NCI-H187 (cell line): ENCODE measurements around the gene SMARCC1.
"Not testable (repeated sequence)": the region's sequence is repeated elsewhere in the genome, so short reads cannot be mapped to it uniquely, and the experiment has no call there.

Source experiments
- DNase-seq, 2 experiments: peaks; one replicate each; lab custom pipeline; 2025; lab: John Stamatoyannopoulos, UW

The SMARCC1 gene

DNA sequence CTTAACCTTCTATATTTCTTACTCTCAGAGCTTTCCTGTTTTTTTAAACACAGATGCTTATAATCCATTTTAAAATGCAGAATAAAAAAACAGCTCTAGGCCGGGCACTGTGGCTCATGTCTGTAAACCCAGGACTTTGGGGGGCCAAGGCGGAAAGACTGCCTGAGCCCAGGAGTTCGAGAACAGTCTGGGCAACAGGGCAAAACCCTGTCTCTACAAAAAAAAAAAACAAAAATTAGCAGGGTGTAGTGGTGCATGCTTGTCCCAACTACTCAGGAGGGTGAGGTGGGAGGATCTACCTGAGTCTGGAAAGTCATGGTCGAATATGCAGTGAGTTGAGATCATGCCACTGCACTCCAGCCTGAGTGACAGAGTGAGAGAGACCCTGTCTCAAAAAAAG, 15.5 kb downstream of the SMARCC1 start:
- no peak for DNase-seq

DNA sequence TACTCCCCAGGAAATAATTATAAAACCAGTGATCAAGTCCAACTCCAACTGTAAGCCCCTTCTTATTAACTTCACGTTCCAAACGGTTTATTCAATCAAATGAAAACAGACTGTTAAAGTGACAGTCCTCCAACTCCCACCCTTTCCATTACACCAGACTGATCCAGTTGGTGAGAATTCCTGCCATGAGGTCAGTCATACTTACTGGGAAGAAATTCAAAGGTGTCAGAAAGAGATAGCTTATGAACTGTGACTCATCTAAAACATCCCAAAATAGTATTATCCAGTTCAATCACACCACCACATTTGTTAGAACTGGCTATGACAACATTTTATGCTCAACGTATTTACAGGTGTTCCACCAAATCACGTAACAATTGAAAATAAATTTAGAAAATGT, 19.5 kb downstream of the SMARCC1 start:
- DNase-seq: no peak

DNA sequence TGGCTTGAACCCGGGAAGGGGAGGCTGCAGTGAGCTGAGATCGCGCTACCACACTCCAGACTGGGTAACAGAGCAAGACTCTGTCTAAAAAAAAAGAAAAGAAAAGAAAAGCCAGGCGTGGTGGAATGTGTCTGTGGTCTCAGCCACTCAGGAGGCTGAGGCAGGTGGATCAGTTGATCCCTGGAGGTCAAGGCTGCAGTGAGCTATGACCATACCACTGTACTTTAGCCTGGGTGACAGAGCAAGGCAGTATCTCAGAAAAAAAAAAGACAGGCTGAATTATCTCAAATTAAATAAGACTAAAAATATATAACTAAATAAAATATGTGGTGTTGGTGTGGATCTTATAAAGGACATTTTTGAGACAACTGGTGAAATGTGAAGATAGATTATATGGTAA, 20.6 kb downstream of the SMARCC1 start:
- DNase-seq: no peak

DNA sequence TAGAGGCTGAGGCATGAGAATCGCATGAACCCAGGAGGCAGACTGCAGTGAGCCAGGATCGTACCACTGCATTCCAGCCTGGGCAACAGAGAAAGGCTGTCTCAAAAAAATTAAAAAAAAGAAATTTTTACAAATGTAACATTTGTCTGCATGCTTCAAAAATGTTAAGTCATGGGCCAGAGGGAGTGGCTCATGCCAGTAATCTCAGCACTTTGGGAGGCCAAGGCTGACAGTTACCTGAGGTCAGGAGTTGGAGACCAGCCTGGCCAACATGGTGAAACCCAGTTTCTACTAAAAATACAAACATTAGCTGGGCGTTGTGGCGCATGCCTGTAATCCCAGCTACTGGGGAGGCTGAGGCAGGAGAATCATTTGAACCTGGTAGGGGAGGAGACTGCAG, 21.5 kb downstream of the SMARCC1 start:
- not testable (repeated sequence) for DNase-seq

DNA sequence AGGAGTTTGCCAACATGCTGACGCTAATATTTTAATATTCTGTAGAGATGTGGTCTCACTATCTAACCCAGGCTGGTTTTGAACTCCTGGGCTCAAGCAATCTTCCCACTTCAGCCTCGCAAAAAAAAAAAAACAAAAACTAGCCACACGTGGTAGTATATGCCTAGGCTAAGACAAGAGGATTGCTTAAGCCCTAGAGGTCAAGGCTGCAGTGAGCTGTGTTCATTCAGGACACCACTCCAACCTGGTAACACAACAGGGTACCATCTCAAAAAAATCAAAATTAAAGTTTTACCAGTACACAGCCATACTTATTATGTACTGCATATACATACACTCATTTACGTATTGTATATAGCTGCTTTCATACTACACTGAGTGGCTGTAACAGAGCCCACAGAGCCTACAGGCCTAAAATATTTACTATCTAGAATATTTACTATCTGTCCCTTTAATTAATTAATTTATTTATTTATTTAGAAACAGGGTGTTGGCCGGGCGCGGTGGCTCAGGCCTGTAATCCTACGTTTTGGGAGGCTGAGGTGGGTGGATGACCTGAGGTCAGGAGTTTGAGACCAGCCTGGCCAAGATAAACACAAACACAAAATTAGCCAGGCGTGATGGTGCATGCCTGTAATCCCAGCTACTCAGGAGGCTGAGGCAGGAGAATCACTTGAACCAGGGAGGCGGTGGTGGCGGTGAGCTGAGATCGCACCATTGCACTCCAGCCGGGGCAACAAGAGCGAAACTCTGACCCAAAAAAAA, 23.2 kb downstream of the SMARCC1 start:
- DNase-seq: no peak

DNA sequence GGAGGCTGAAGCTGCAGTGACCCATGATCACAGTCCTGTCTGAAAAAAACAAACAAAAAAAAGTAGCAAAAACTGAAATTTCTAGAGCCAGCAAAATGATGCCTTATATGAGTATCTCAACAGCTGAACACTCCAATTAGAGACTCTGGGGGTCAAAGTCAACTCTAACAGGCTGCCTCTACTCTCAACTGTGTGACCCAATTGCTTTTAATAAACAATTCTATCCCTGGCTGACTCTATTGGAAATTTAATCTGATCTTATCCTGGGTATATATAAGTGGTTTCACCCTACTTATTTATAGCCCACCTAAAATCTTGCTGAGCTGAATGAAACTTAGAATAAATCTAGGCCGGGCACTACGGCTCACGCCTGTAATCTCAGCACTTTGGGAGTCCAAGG, 29.0 kb downstream of the SMARCC1 start:
- DNase-seq: no peak

DNA sequence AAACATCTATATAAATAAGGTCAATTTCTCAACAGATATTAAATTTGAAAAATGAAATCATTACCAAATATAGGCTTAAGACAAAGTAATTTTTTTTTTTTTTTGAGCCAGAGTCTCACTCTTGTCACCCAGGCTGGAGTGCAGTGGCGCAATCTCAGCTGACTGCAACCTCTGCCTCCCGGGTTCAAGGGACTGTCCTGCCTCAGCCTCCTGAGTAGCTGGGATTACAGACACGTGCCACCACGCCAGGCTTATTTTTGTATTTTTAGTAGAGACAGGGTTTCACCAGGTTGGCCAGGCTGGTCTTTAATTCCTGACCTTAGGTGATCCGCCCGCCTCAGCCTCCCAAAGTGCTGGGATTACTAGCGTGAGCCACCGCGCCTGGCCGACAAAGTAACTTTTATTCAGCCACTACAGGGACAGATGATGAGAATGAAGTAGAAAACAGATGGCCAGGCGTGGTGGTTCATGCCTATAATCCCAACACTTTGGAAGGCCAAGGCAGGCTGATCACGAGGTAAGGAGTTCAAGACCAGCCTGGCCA, 30.8 kb downstream of the SMARCC1 start:
- DNase-seq: not testable (repeated sequence)

DNA sequence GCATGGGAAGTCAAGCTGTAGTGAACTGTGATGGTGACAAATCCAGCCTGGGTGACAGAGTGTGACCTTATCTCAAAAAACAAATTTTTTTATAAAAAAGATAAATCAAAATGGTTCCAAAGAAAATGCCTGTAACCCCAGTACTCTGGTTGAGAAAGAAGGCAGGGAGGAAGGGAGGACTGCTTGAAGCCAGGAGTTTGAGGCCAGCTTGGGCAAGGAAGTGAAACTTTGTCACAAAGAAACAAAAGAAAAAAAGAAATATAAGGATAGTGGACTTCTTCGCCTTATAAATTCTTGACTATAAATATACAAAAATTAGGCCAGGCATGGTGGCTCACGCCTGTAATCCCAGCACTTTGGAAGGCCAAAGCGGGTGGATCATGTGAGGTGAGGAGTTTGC, 34.1 kb downstream of the SMARCC1 start:
- DNase-seq: no peak

DNA sequence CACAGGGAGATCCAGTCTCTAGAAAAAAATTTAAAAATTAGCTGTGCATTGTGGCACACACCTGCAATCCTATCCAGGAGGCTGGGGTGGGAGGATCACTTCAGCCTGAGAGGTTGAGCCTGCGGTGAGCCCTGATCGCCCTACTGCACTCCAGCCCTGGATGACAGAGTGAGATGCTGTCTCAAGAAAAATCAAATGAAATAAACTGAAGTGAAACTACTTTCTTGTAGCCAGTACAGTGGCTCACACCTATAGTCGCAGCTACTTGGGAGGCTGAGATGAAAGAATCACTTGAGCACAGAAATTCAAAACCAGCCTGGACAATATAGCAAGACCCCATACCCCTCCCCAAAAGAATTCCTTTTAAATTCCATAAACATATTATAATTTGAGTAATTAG, 35.4 kb downstream of the SMARCC1 start:
- no peak for DNase-seq

DNA sequence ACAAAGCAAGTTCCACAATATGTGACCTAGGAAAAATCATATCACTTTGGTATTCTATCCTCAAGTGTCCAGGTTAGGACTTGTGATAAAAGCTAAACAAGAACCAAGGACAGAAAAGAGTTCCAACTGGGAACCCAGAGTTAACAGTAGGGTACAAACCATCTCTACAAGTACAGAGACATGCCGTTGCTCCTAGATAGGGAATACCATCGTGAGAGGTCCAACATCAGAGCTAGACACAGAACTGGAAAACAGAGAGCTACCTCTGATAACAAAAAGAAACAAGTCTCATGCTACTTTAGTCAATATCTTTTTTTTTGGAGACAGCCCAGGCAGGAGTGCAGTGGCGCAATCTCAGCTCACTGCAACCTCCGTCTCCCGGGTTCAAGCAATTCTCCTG, 37.8 kb downstream of the SMARCC1 start:
- DNase-seq: no peak

DNA sequence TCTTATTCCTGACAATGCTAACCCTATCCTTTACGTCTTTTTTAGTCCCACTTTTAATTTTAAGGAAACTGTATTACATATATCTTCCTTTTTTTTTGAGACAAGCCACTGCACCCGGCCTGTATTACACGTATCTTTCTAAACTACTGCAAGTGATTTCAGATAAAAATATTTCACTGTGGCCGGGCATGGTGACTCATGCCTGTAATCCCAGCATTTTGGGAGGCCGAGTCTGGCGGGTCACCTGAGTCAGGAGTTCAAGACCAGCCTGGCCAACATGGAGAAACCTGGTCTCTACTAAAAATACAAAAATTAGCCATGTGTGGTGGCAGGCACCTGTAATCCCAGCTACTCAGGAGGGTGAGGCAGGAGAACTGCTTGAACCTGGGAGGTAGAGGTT, 38.3 kb downstream of the SMARCC1 start:
- not testable (repeated sequence) for DNase-seq

DNA sequence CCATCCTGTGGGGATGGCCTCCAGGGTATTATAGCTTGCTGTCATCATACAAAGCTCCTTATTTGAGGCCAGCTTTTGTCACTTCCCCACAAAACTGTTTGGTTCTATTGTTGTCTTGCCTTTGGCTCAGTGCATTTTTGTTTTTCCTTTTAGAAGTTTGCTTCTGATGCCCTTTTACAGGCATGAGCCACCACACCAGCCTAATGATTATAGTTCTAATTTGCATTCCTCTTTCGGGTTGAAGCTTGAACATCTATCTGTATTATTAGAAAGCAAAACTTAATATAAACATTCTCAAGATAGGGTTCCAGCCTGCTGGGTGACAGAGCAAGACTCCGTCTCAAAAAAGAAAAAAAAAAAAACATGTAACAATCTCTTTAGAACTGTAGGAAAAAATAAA, 39.8 kb downstream of the SMARCC1 start:
- no peak for DNase-seq

DNA sequence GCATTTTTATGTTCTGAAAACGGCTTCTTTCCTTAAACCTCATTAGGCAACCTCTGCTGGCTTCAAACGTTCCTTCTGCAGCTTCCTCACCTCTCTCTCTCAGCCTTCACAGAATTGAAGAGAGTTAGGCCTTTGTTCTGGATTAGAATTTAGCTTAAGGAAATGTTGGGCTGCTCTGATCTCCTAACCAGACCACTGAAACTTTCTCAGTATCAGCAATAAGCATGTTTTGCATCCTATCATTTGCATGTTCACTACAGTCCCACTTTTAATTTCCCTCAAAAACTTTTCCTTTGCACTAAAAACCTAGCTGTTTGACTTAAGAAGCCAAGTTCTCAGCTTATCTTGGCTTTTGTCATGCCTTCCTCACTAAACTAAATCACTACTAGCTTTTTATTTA, 49.5 kb downstream of the SMARCC1 start:
- DNase-seq: no peak

DNA sequence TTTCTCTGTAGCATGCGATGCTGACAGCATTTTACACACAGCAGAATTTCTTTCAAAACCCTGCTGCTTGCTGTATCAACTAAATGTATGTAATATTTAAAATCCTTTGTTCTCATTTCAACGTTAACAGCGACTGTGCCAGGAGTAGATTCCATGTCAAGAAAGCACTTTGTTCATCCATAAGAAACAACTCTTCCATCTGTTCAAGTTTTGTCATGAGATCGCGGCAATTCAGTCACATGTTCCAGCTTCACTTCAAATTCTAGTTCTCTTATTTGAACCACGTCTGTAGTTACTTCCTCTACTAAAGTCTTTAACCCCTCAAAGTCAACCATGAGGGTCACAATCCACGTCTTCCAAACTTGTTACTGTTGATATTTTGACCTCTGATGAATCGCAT, 50.6 kb downstream of the SMARCC1 start:
- no peak for DNase-seq

DNA sequence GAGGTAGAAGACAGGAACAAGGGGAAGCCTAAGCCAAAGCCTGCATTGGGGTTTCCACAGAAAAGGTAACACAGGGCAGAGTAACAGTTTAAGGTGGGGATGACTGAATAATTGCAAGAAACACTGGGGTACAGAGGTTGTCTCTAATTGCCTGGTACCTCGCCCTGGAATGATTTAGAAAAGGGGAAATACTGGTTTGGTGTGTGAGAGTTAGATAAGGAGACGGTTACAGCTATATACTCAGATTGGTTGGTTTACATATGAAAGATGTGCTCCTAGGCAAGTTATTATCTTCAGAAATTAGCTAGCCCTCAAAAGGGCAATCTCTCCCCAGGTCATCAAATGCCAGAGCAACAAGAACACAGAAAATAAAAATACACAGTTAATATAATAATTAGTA, 58.8 kb downstream of the SMARCC1 start:
- no peak for DNase-seq

DNA sequence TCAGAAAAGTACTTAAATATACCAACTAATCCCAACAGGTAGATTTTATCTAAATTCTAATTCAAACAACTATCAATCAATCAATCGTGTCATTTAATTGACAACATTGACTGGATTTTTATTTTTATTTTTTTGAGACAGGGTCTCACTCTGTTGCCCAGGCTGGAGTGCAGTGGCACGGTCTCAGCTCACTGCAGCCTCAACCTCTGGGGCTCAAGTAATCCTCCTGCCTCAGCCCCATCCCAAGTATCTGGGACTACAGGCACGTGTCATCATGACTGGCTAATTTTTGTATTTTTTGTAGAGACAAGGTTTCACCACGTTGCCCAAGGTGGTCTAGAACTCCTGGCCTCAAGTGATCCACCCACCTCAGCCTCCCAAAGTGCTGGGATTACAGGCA, 64.2 kb downstream of the SMARCC1 start:
- not testable (repeated sequence) for DNase-seq

DNA sequence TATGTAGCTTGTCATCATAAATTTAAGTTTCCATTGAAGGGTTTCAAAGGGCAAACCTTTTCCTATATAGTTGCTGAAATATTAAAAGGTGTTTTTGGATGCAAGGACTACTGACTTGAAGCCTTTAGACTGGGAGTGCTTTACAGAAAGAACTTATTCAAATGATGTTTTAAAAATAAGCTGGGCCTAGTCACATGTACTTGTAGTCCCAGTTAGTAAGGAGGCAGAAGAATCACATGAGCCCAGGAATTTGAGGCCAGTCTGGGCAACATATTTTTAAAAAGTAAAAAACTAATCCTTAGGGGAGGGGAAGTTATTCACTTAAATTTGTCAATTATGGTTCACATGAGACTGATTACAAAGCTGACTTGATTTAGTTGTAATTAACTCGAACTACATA, 65.0 kb downstream of the SMARCC1 start:
- no peak for DNase-seq

DNA sequence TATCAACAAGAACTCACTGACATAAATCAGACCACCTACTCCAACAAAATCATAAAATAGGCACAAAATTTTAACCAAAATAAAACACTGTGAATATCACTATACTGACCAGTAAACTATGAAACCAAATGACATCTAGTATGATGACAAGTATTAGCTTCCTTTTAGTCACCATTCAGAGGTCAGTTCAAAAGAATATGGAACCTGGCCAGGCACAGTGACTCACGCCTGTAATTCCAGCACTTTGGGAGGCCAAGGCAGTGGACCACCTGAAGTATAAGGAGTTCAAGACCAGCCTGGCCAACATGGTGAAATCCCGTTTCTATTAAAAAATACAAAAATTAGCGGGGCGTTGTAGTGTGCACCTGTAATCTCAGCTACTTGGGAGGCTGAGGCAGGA, 65.8 kb downstream of the SMARCC1 start:
- DNase-seq: no peak

DNA sequence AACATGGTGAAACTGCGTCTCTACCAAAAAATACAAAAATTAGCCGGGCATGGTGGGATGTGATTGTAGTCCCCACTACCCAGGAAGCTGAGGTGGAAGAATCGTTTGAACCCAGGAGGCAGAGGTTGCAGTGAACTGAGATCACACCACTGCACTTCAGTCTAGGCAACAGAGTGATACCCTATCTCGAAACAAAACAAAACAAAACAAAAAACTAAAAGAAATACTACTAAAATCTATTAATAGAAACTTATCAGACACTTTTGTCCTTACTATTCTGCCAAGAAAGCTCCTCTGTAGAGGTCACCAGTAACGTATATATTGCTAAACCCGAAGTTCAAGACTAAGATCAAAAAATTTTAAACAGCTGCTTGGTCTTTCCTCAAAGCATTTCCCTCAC, 67.1 kb downstream of the SMARCC1 start:
- no peak for DNase-seq

DNA sequence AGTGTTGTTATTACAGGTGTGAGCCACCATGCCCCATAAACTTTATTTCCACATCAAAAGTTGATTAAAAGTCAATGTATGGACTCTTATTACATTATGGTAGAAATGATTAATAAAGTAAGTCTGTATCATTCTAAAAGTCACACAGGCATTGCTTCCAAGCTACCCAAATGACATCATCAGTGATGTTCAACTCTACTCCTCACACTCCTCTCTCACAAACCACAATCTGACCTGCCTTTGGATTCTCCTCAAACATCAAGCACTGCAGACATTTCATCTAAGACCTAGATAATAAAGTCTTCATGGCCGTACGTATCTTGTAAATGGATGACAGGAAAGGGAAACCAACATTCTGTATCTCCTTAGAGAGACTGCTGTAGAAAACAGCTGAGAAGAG, 68.0 kb downstream of the SMARCC1 start:
- no peak for DNase-seq

DNA sequence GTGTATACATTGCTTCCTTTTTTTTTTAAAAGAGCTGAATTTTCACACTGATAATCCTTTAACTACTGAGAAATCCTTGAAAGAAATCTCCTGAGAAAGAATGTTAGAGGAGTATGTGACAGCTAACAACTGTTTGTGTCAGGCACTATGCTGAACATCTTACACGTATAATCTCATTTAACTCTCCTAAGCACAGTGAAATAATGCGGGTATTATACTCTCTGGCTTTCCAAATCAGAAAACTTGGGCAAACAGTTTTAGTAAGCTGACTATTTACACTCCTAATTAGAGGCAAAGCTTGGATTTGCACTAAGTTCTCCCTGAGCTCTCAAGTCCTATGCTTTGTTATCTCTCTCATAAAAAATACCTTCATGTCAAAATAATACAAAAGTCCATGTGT, 69.3 kb downstream of the SMARCC1 start:
- DNase-seq: no peak

DNA sequence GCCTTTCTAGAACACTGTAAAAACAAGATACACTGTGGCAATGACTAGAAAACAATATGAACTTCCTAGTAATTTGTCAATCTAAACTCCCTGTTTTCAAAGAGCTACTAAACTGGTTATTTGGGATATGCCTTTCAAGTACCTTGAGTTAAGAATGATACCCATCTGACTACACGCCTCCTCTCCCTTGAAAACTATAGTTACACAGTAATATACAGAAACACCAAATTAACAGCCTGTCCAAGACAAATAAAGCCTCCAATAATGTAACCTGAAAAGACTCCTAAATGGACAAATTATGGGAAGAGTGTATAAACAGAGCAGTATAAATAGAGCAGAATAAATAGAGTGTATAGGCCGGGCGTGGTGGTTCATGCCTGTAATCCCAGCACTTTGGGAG, 70.1 kb downstream of the SMARCC1 start:
- DNase-seq: no peak

DNA sequence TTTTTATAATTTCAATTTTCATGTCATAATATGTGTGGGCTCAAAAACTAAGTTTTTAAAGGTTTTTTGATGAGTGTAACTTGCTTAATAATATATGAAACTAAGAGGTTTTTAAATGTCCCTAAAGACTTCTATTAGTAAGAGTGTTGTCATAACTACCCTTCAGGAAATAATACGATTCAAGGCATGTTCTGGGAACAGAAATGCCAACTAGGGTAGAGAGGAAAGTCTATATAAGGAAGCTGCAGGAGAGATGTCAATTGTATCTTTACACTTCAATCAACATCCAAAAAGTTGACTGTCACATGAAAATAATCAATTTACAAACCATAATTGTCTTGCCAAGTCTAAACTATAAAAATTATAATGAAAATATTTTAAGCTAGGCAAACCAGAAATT, 76.3 kb downstream of the SMARCC1 start:
- DNase-seq: no peak

DNA sequence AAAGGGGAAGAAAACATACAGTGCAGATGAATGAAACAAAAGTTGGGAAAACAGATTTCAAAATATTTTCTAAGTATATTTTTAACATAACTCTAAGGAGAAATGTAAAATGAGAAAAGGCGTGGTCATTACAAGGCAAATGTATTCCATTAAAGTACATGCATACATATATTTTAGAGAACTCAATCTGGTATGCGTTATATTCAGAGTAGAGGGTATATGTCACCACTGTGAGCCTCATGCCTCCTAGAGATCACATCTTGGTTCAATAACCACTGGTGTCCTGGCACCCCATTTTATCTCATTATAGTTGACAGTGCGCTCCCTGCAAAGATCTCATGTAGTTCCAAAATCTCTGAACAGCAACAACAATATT, 77.5 kb downstream of the SMARCC1 start:
- DNase-seq: no peak
